SK-N-MC (cell line): ENCODE data around the gene RSRC1.

Experiments
- EZH2 ChIP-seq: fragments of 200-600 bp; sonication (generic); IDR thresholded peaks from one replicate; pipeline ENCODE4 v1.6.1; 2017; ENCODE audit warnings: antibody characterized with exemption
- POLR2AphosphoS5 ChIP-seq: IDR thresholded peaks from 2 replicates; pipeline ENCODE4 v1.6.1; 2012; ENCODE audit warnings: mild to moderate bottlenecking, low read depth, low read length, borderline replicate concordance

- TF ChIP-seq EZH2 (no peak), POLR2AphosphoS5 (no peak)
Measured at GRCh38 chr3:158165730-158166129, 55.8 kb downstream of the RSRC1 start.
